Bronchial epithelial cell (primary cell): ENCODE results near the gene UPP1. TPM values are rescaled to one million over a fixed set of nuclear protein-coding genes. Genes with fewer than 3 reads are reported as not detected.

Source experiments
- DNase-seq: peaks from one replicate; pipeline ENCODE4 v3.0.0-alpha.2; 2010; ENCODE audit warnings: low read depth
- FAIRE-seq: peaks from 2 replicates; lab custom pipeline; 2011; peaks lifted over from hg19 to GRCh38; lab: Jason Lieb, UNC
- H3K27me3 ChIP-seq: 2 replicates; pipeline ENCODE4 v1.5.1; 2011; ENCODE audit warnings: low read length; ENCODE audit not compliant: control insufficient read depth, insufficient read depth
- H3K36me3 ChIP-seq: 2 replicates; pipeline ENCODE4 v1.5.1; 2011; ENCODE audit warnings: low read length; ENCODE audit not compliant: control insufficient read depth, insufficient read depth
- H3K4me3 ChIP-seq: 2 replicates; pipeline ENCODE4 v1.5.1; 2011; ENCODE audit warnings: mild to moderate bottlenecking, low read depth, low read length, control low read depth
- CTCF ChIP-seq: IDR thresholded peaks from 2 replicates; pipeline ENCODE4 v1.5.1; 2011; ENCODE audit warnings: mild to moderate bottlenecking, moderate library complexity, low read length, control low read depth, inconsistent platforms; ENCODE audit not compliant: insufficient read depth, severe bottlenecking
- total RNA-seq: library from RNA; depleted of rRNA; stranded (reverse); fragments of >200 nt; gene quantifications from 2 replicates; pipeline ENCODE4 v1.2.1, GENCODE V29; 2014

The UPP1 gene
- total RNA-seq, 1 donor from 2014 or later: 762 TPM

- no peaks in the 10 kb centered on the region for H3K27me3 ChIP-seq
- no peak overlapping the region for H3K4me3 ChIP-seq
- no peak for TF ChIP-seq CTCF
- FAIRE-seq: no peak
- no peak for DNase-seq
- H3K36me3 ChIP-seq: peaks cover 39% of the 10 kb centered on the region
Measured at GRCh38 chr7:48096273-48096672, 7.2 kb downstream of the UPP1 start.

GRCh38 chr7:48097521-48098231 lies 8.6 kb downstream of the UPP1 start:
- Histone ChIP-seq H3K36me3 (peaks cover 44% of the 10 kb centered on the region), H3K4me3 (no peak overlapping the region), H3K27me3 (no peaks in the 10 kb centered on the region)
- TF ChIP-seq CTCF: no peak
- no peak for FAIRE-seq
- DNase-seq: no peak

- Histone ChIP-seq H3K27me3 (no peaks in the 10 kb centered on the region), H3K36me3 (peaks cover 45% of the 10 kb centered on the region), H3K4me3 (no peak overlapping the region)
- FAIRE-seq (no peak), DNase-seq (no peak)
- no peak for TF ChIP-seq CTCF
Measured at GRCh38 chr7:48098846-48099245, 9.8 kb downstream of the UPP1 start.

- TF ChIP-seq CTCF: no peak
- peaks cover 44% of the 10 kb centered on the region for H3K36me3 ChIP-seq
- no peak for FAIRE-seq
Measured at GRCh38 chr7:48099781-48100180, 10.7 kb downstream of the UPP1 start.

GRCh38 chr7:48101352-48101751 lies 12.3 kb downstream of the UPP1 start:
- FAIRE-seq: no peak
- Histone ChIP-seq H3K4me3 (no peak overlapping the region), H3K36me3 (peaks cover 44% of the 10 kb centered on the region), H3K27me3 (no peaks in the 10 kb centered on the region)
- no peak for TF ChIP-seq CTCF
- no peak for DNase-seq

More at GRCh38 chr7:48099781-48100180, 10.7 kb downstream of the UPP1 start:
- H3K4me3 ChIP-seq: no peak overlapping the region
- DNase-seq: no peak
- H3K27me3 ChIP-seq: no peaks in the 10 kb centered on the region

- Histone ChIP-seq H3K36me3 (peaks cover 47% of the 10 kb centered on the region), H3K27me3 (no peaks in the 10 kb centered on the region), H3K4me3 (no peak overlapping the region)
- no peak for FAIRE-seq
- no peak for DNase-seq
- peak; percentile 48 for TF ChIP-seq CTCF
Measured at GRCh38 chr7:48101968-48102367, 12.9 kb downstream of the UPP1 start.
